IPS-18c (cell line): ENCODE data around the gene DIS3L2.

Experiments
- H3K4me3 ChIP-seq: 2 replicates; pipeline ENCODE4 v1.7.0; 2013; ENCODE audit warnings: low read depth, mild to moderate bottlenecking, low read length, moderate library complexity; ENCODE audit not compliant: insufficient read depth
- H3K9me3 ChIP-seq: one replicate; pipeline ENCODE4 v1.6.1; 2013; ENCODE audit warnings: mild to moderate bottlenecking, low read length, moderate library complexity; ENCODE audit not compliant: control insufficient read depth, insufficient read depth

Gene DIS3L2

GRCh38 chr2:232211743-232212686 is 250.5 kb downstream of the DIS3L2 start:
- no peaks in the 10 kb centered on the region for H3K9me3 ChIP-seq
- no peak overlapping the region for H3K4me3 ChIP-seq

GRCh38 chr2:232213176-232213575 is 251.7 kb downstream of the DIS3L2 start:
- no peaks in the 10 kb centered on the region for H3K9me3 ChIP-seq
- no peak overlapping the region for H3K4me3 ChIP-seq

GRCh38 chr2:232214053-232214452 is 252.5 kb downstream of the DIS3L2 start:
- H3K4me3 ChIP-seq = no peak overlapping the region
- no peaks in the 10 kb centered on the region for H3K9me3 ChIP-seq

GRCh38 chr2:232216028-232216427 is 254.5 kb downstream of the DIS3L2 start:
- H3K4me3 ChIP-seq = no peak overlapping the region

GRCh38 chr2:232218778-232219495 is 257.4 kb downstream of the DIS3L2 start:
- no peak overlapping the region for H3K4me3 ChIP-seq

More at GRCh38 chr2:232216028-232216427, 254.5 kb downstream of the DIS3L2 start:
- no peaks in the 10 kb centered on the region for H3K9me3 ChIP-seq

GRCh38 chr2:232219496-232219870 is 258.0 kb downstream of the DIS3L2 start:
- Histone ChIP-seq H3K4me3 (no peak overlapping the region), H3K9me3 (no peaks in the 10 kb centered on the region)

More at GRCh38 chr2:232218778-232219495, 257.4 kb downstream of the DIS3L2 start:
- no peaks in the 10 kb centered on the region for H3K9me3 ChIP-seq

GRCh38 chr2:232219932-232220331 is 258.4 kb downstream of the DIS3L2 start:
- H3K4me3 ChIP-seq = no peak overlapping the region
- H3K9me3 ChIP-seq = no peaks in the 10 kb centered on the region

- Histone ChIP-seq H3K9me3 (no peaks in the 10 kb centered on the region), H3K4me3 (no peak overlapping the region)
Measured at GRCh38 chr2:232225429-232225828, 263.9 kb downstream of the DIS3L2 start.

GRCh38 chr2:232225895-232226294 is 264.4 kb downstream of the DIS3L2 start:
- H3K4me3 ChIP-seq = no peak overlapping the region
- H3K9me3 ChIP-seq = no peaks in the 10 kb centered on the region

GRCh38 chr2:232228332-232228731 is 266.8 kb downstream of the DIS3L2 start:
- no peaks in the 10 kb centered on the region for H3K9me3 ChIP-seq
- no peak overlapping the region for H3K4me3 ChIP-seq

GRCh38 chr2:232228971-232229894 is 267.7 kb downstream of the DIS3L2 start:
- Histone ChIP-seq H3K4me3 (no peak overlapping the region), H3K9me3 (no peaks in the 10 kb centered on the region)

GRCh38 chr2:232229911-232230310 is 268.4 kb downstream of the DIS3L2 start:
- no peaks in the 10 kb centered on the region for H3K9me3 ChIP-seq

GRCh38 chr2:232230560-232230959 is 269.0 kb downstream of the DIS3L2 start:
- Histone ChIP-seq H3K4me3 (no peak overlapping the region), H3K9me3 (no peaks in the 10 kb centered on the region)

More at GRCh38 chr2:232229911-232230310, 268.4 kb downstream of the DIS3L2 start:
- no peak overlapping the region for H3K4me3 ChIP-seq

- H3K4me3 ChIP-seq = no peak overlapping the region
- no peaks in the 10 kb centered on the region for H3K9me3 ChIP-seq
Measured at GRCh38 chr2:232231554-232231953, 270.0 kb downstream of the DIS3L2 start.

- no peak overlapping the region for H3K4me3 ChIP-seq
- no peaks in the 10 kb centered on the region for H3K9me3 ChIP-seq
Measured at GRCh38 chr2:232232915-232233314, 271.4 kb downstream of the DIS3L2 start.

- H3K9me3 ChIP-seq = no peaks in the 10 kb centered on the region
- no peak overlapping the region for H3K4me3 ChIP-seq
Measured at GRCh38 chr2:232234922-232235615, 273.6 kb downstream of the DIS3L2 start.

- H3K4me3 ChIP-seq = no peak overlapping the region
- no peaks in the 10 kb centered on the region for H3K9me3 ChIP-seq
Measured at GRCh38 chr2:232235716-232236115, 274.2 kb downstream of the DIS3L2 start.
